Measurements from ENCODE around the gene KCTD2. TPM values are rescaled to one million over a fixed set of nuclear protein-coding genes. Genes with fewer than 3 reads are reported as not detected.
A peak's percentile ranks its signal among the peaks of the same experiment; 100 is the strongest.

KCTD2 gene
- total and polyA plus RNA-seq, 8 donors: 9.9 to 25.8 (median 12.3) TPM

DNA sequence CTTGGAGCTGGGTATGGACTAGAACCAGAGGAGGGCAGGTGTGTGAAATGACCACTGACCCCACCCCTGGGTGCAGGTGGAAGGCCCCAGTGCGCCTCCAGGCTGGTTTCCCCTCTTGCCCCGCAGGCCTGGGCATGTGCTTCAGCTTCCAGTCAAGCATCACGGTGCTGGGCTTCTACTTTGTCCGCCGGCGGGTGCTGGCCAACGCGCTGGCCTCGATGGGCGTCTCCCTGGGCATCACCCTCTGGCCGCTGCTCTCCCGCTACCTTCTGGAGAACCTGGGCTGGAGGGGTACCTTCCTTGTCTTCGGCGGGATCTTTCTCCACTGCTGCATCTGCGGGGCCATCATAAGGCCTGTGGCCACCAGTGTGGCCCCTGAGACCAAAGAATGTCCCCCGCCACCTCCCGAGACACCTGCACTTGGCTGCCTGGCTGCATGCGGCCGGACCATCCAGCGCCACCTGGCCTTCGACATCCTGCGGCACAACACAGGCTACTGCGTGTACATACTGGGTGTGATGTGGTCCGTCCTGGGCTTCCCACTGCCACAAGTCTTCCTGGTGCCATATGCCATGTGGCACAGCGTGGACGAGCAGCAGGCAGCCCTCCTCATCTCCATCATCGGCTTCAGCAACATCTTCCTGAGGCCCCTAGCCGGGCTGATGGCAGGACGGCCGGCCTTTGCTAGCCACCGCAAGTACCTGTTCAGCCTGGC lies 53.0 kb downstream of the KCTD2 start:
- DNase-seq: no peak

DNA sequence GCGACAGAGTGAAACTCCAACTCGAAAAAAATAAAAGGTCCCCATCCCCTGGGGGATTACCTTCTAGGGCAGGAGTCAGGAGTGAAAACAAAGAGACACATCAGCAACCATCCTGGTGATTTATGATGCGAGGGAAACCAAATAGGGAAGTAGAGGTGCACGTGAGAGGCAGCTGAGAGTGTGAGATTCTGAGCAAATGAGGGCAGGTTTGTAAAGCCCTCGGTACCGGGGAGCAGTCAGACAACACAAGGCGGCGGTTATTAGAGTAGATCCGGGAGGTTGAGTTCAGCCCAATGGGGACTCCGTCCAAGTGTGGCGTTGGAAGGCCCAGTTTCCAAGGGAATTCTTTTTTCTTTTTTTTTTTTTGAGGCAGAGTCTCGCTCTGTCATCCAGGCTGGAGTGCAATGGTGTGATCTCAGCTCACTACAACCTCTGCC lies 55.4 kb downstream of the KCTD2 start:
- no peaks in the 10 kb centered on the region for H3K27me3 ChIP-seq
- H3K4me3 ChIP-seq: no peak overlapping the region
- H3K36me3 ChIP-seq: peaks cover 22 to 59% (median 47%) of the 10 kb centered on the region in 4 donors
- DNase-seq: peak in 1 of 2 donors; percentile 35
- no peak overlapping the region for H3K27ac ChIP-seq
- intact Hi-C loops (cut with DNase I; ENCODE audit: low total_unique reads): no loop called here
- H3K4me1 ChIP-seq: peaks cover 0 to 27% (median 9%) of the 10 kb centered on the region in 4 donors
- TF ChIP-seq, protein P1, sequence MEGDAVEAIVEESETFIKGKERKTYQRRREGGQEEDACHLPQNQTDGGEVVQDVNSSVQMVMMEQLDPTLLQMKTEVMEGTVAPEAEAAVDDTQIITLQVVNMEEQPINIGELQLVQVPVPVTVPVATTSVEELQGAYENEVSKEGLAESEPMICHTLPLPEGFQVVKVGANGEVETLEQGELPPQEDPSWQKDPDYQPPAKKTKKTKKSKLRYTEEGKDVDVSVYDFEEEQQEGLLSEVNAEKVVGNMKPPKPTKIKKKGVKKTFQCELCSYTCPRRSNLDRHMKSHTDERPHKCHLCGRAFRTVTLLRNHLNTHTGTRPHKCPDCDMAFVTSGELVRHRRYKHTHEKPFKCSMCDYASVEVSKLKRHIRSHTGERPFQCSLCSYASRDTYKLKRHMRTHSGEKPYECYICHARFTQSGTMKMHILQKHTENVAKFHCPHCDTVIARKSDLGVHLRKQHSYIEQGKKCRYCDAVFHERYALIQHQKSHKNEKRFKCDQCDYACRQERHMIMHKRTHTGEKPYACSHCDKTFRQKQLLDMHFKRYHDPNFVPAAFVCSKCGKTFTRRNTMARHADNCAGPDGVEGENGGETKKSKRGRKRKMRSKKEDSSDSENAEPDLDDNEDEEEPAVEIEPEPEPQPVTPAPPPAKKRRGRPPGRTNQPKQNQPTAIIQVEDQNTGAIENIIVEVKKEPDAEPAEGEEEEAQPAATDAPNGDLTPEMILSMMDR (IDR thresholded peaks at IDR 0.05): no peak
- TF ChIP-seq POLR2A (IDR thresholded peaks at IDR 0.05) (no peak), EP300 (IDR thresholded peaks at IDR 0.05) (no peak), POLR2AphosphoS5 (IDR thresholded peaks at IDR 0.05) (no peak)
- H3K9me3 ChIP-seq: no peaks in the 10 kb centered on the region
- WGBS, 5 donors: 61 to 75% (median 68%) methylated on average over 12 of the region's 12 CpGs

More for the DNA sequence above, 53.0 kb downstream of the KCTD2 start:
- Histone ChIP-seq H3K9me3 (no peaks in the 10 kb centered on the region), H3K36me3 (peaks cover 22 to 56% (median 46%) of the 10 kb centered on the region in 4 donors), H3K4me1 (peaks cover 6 to 32% (median 18%) of the 10 kb centered on the region in 4 donors), H3K27me3 (no peaks in the 10 kb centered on the region), H3K4me3 (no peak overlapping the region), H3K27ac (no peak overlapping the region)
- intact Hi-C loops (cut with DNase I; ENCODE audit: low total_unique reads): no loop called here
- TF ChIP-seq EP300 (IDR thresholded peaks at IDR 0.05): no peak
- TF ChIP-seq POLR2AphosphoS5 (IDR thresholded peaks at IDR 0.05): no peak
- no peak for TF ChIP-seq POLR2A (IDR thresholded peaks at IDR 0.05)
- TF ChIP-seq, protein P1 (IDR thresholded peaks at IDR 0.05): no peak
- WGBS, 5 donors: 91 to 96% (median 96%) methylated on average over 19 to 31 of the region's 31 CpGs

- Histone ChIP-seq H3K9me3 (no peaks in the 10 kb centered on the region), H3K36me3 (peaks cover 12 to 49% (median 32%) of the 10 kb centered on the region in 4 donors), H3K27ac (no peak overlapping the region), H3K27me3 (no peaks in the 10 kb centered on the region), H3K4me1 (peaks cover 0 to 39% (median 12%) of the 10 kb centered on the region in 4 donors), H3K4me3 (no peak overlapping the region)
- DNase-seq: no peak
- WGBS, 5 donors: 78 to 87% (median 83%) methylated on average over 13 to 14 of the region's 14 CpGs
- TF ChIP-seq POLR2AphosphoS5 (IDR thresholded peaks at IDR 0.05): no peak
- TF ChIP-seq POLR2A (IDR thresholded peaks at IDR 0.05): no peak
- TF ChIP-seq, protein P1 (IDR thresholded peaks at IDR 0.05): no peak
- no peak for TF ChIP-seq EP300 (IDR thresholded peaks at IDR 0.05)
- intact Hi-C loops (cut with DNase I; ENCODE audit: low total_unique reads): no loop called here
Measured at GRCh38 chr17:75103601-75104554, 56.9 kb downstream of the KCTD2 start.

Data from stomach (tissue), 9 donors.